HG02852 (cell line): ENCODE data around the gene DCP1A.
"Not testable (repeated sequence)": the region's sequence is repeated elsewhere in the genome, so short reads cannot be mapped to it uniquely, and the experiment has no call there.

ENCODE experiments used
- ATAC-seq: cut with Tn5 transposase; IDR thresholded peaks from one replicate; pipeline ENCODE4 v1.9.1; 2021; ENCODE audit warnings: mild to moderate bottlenecking, moderate library complexity; ENCODE audit not compliant: unreplicated experiment

Gene DCP1A

GRCh38 chr3:53329897-53330296, 17.4 kb downstream of the DCP1A start:
- ATAC-seq, result no peak

GRCh38 chr3:53328746-53329145, 18.6 kb downstream of the DCP1A start:
- no peak for ATAC-seq

- not testable (repeated sequence) for ATAC-seq
These were observed 19.4 kb downstream of the DCP1A start for GRCh38 chr3:53327986-53328385.

DNA sequence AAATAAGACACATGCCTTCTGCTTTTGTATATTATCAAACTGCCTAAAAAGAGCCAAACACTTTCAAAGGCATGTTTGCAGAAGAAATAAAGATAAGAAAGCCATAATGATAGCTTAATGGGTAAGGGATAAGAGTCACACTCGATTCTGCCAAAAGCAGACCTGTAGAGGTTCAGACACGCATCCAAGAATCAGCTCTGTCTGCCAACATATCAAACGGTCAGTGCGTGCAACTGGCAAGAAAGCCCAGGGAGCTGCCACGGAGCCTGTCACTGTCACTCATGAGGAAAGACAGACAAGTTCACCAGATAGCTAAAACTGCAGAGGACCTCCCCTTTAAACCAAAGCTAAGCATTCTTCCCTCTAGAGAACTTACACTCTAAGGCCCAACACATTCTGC, 23.2 kb downstream of the DCP1A start:
- no peak for ATAC-seq

- no peak for ATAC-seq
These were observed 26.6 kb downstream of the DCP1A start for GRCh38 chr3:53320697-53321096.

GRCh38 chr3:53318522-53318921, 28.8 kb downstream of the DCP1A start:
- no peak for ATAC-seq

DNA sequence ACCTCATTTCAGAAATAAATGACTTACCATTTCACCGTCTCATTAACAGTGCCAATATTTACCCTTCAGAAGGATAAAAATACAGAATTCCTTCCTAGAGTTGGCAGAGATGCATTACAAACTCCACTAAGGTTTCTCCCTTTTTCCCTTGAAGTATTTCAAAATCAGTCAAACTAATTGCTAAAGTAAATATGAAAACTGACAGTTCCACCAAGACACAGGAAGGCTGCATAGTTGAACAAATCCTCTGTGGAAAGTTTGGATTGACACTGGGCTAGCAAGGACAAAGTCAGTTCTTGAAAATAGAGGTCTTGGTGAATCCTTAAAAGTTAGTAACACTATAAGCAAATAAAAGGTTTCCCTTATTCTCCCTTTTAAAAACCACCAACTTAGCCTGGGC, 34.5 kb downstream of the DCP1A start:
- ATAC-seq, result no peak

GRCh38 chr3:53311882-53312281, 35.5 kb downstream of the DCP1A start:
- ATAC-seq, result no peak

GRCh38 chr3:53303957-53304356, 43.4 kb downstream of the DCP1A start:
- no peak for ATAC-seq

DNA sequence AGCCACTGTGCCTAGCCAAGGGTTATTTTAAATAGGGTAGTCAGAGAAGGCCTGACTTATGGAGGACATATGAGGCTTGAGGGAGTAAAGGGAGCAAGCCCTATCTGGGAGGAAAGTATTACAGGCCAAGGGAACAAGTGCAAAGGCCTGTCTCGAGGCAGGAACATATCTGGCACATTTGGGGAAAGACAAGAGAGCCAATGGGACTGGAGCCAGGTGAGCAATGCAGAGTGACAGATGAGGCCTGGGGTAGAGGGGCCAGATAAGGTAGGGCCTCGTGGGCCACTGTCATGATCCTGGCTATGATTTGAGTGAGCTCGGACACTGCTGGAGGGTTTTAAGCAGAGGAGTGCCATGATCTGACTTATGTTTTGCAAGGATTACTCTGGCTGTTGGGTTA, 43.8 kb downstream of the DCP1A start:
- ATAC-seq, result no peak

DNA sequence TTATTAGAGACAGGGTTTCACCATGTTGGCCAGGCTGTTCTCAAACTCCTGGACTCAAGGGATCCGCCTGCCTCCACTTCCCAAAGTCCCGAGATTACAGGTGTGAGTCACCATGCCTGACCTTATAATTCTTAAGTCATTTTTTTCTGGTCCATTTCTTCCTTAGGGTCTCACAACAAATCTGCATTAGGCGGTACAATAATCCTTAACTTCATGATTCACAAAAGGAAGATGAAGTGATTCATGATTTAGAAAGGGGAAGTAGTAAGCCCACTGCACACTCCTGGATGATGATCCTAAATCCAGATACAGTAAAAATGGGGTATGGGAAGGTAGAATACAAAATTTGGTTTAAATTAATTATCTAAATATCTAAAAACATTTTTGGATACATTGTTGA, 46.5 kb downstream of the DCP1A start:
- ATAC-seq, result no peak

- not testable (repeated sequence) for ATAC-seq
These were observed 47.7 kb downstream of the DCP1A start for GRCh38 chr3:53299611-53300023.

DNA sequence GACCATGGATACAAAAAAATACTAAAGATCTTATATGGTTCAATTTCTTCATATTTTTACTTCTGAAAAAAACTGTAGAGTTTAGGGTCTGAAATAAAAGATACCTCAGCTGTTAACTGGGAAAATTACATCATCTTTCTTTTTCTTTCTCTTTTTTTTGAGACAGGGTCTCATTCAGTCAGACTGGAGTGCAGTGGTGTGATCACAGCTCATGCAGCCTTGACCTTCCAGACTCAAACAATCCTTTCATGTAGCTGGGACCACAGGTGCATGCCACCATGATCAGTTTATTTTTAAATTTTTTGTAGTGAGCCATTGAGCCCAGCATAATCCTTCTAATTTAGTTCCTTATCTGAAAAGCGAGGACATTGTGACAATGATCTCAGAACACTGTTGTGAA, 51.9 kb downstream of the DCP1A start:
- no peak for ATAC-seq

GRCh38 chr3:53293867-53294266, 53.5 kb downstream of the DCP1A start:
- no peak for ATAC-seq

- no peak for ATAC-seq
These were observed 59.1 kb downstream of the DCP1A start for GRCh38 chr3:53288214-53288613.

- ATAC-seq, result no peak
These were observed 60.2 kb downstream of the DCP1A start for GRCh38 chr3:53287131-53287629.

DNA sequence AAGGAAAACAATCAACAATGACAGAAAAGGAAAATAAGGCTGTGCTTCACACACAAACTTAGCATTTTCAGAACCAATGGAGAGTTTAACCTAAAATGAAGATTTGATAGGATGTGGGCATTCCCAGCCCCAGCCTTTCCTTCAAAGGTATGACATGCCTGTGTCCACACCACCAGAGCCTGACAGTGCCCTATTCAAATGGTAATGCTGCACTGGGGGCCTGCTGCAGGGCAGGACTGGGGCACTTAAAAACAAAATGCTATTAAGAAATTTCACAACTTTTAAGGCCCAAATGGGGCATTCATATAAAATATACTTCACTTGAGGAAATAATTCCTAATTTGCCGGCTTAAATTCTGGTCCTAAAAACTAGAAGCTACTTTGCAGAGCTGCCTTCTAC, 60.6 kb downstream of the DCP1A start:
- no peak for ATAC-seq

DNA sequence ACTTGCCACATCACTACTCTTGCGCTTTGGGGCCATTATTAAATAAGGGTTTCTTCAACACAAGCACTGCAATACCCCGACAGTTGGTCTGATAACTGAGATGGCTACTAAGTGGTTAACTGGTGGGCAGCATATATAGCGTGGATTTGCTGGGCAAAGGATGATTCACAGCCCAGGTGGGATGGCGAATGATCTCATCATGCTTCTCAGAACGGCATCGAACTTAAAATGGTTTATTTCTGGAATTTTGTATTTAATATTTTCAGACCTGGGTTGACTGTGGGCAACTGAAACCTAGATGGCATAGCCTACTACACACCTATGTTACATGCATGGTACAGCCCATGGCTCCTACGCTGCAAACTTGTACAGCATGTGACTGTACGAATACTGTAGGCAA, 64.8 kb downstream of the DCP1A start:
- no peak for ATAC-seq

- ATAC-seq, result no peak
These were observed 68.7 kb downstream of the DCP1A start for GRCh38 chr3:53278667-53279066.

DNA sequence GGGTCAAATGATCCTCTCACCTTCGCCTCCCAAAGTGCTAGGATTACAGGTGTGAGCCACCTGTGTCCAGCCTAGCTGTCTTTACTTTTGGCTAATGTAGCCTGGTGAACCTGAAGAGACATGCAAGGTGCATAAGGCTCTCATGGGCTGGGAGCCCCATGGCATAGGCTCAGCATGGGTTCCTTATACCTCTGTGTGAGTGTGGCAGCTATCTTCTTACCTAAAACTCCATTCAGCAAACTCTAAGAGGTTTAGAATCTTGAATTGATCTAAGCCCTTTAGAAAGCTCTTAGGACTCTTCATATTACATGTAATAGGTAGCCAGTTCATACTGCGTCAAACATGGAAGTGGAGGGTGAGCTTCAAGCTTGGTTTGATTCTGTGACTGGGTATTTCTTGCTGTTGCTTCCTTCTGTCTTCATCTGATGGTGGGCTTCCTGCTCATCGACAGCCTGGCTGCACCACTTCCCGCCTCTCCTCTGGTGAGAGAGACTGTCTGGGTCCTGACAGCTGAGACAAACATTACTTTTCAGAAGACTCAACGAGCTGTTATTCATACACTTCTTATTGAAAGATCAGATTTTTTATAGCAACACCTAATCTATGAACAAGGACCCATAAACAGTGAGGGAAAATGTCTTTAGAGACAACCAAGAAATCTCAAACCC, 72.3 kb downstream of the DCP1A start:
- no peak for ATAC-seq

- ATAC-seq, result no peak
These were observed 74.1 kb downstream of the DCP1A start for GRCh38 chr3:53273146-53273670.

DNA sequence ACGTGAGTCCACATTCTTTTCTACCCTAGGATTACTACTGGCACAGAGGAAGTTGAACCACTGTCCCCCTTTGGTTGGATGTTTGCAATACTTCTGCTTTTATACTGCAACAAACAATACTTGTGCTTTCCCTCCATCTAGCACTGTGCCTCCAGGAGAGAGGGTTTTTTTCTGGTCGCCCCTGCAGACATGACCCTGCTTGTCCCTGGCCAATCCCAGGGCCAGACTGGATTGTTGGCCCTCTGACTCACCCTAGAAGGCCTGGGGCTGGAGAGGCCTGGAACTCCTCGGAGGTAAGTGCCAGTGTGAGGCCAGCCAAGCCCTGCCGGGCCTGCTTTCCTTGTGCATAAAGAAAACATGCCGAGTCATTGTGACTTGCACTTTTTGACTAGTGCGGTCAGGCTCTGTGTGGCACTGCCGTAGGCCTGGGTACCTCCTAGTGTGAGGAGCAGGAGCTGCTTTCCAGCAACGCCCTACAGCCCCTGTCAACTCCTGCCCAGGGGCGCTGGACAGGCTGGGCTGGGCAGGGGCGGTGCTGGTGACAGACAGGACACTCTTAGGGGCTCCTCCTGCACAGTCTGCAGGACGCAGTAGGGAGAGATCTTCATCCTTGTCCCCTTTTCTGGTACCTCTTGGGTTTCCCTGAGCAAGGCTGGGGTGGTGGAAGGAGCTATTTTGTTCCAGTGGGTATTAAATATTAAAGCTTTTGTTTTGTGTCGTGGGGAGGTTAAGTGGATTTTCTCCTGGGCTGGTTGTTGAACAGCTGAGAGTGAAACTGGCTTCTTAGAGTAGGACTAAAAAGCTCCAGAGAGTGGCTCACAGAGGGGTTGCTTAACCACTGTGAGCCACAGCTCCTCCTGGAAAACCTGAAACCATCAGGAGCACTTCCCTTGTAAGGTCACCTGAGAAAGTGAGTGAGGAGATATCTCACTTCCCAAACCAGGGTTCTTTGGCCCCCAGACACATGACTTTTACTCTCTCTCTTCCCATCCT, 77.2 kb downstream of the DCP1A start:
- ATAC-seq, result no peak
